Measurements from ENCODE around the gene SMARCA4.

GRCh38 chr19:11111771-11112144 lies 150.9 kb downstream of the SMARCA4 start:
- TF ChIP-seq CTCF (IDR thresholded peaks at IDR 0.05) (no peak), POLR2A (IDR thresholded peaks at IDR 0.05) (no peak)

All from right lobe of liver (tissue), 4 donors.